ENCODE data around the gene TMBIM1. TPM values are rescaled to one million over a fixed set of nuclear protein-coding genes. Genes with fewer than 3 reads are reported as not detected.

Gene TMBIM1
- total and polyA plus RNA-seq, 9 of the 15 experiments (the other 6 are each of a cell fraction or from before 2014, with no cell fraction given), result 14.2 to 105 (median 47.0) TPM

GRCh38 chr2:218332920-218333645, 40.8 kb upstream of the TMBIM1 start (continued):
- TF ChIP-seq ZNF280B (CRISPR knock-in tag; IDR thresholded peaks at IDR 0.05), result no peak
- no peak for TF ChIP-seq RAD51 (IDR thresholded peaks at IDR 0.05; ENCODE audit: borderline replicate concordance, low read depth)
- no peak for TF ChIP-seq ZNF311 (CRISPR knock-in tag; IDR thresholded peaks at IDR 0.05)
- TF ChIP-seq USF2 (CRISPR knock-in tag; IDR thresholded peaks at IDR 0.05), result no peak
- no peak for TF ChIP-seq MXI1 (IDR thresholded peaks at IDR 0.05; ENCODE audit: low read depth, low read length)
- TF ChIP-seq ZNF444 (CRISPR knock-in tag; IDR thresholded peaks at IDR 0.05), result no peak
- no peak for TF ChIP-seq ZNF609 (CRISPR knock-in tag; IDR thresholded peaks at IDR 0.05; ENCODE audit: borderline replicate concordance)
- TF ChIP-seq TFAP4 (CRISPR knock-in tag; IDR thresholded peaks at IDR 0.05; ENCODE audit: borderline replicate concordance), result peak; percentile 96
- peak; percentile 87 for TF ChIP-seq CBFA2T3 (IDR thresholded peaks at IDR 0.05)
